C4-2B (cell line): Measurements from ENCODE around the gene CDKAL1.

Source experiments
- H3K27ac ChIP-seq: fragments of 450-650 bp; 2 replicates; pipeline ENCODE4 v1.5.1; 2017
- ZFX ChIP-seq: fragments of 450-650 bp; IDR thresholded peaks from 2 replicates; pipeline ENCODE4 v1.6.1; 2017
- TF ChIP-seq, protein P1 (sequence below): fragments of 450-650 bp; conservative IDR thresholded peaks from 2 replicates; pipeline ENCODE4 v1.5.1; 2017; ENCODE audit warnings: mild to moderate bottlenecking

Gene CDKAL1

DNA sequence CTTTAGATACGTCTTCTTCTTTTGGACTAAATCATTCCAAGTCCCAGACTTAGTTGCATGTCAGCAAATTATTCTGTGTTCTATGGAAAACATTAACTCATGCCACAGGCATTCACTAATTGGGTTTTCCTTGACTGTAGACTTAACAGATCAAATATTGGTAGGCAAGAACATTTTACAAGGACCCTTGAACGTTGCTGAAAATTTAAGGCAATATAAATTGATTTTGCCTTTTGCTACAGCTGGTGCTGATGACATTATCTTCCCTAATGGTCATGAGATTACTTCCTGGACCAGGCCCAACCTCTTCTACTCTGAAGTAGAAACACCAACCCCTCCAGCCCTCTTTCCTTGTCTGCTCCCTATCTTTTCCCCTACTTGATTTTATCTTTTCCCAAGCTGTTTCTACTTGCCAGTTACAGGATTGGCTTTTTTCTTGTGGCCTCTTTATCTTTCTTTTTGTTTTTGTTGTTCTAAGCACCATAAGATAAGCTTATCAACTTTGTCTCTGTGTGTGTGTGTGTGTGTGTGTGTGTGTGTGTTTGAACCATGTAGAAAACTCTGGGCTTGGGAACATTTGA lies 545.3 kb downstream of the CDKAL1 start:
- TF ChIP-seq, protein P1, sequence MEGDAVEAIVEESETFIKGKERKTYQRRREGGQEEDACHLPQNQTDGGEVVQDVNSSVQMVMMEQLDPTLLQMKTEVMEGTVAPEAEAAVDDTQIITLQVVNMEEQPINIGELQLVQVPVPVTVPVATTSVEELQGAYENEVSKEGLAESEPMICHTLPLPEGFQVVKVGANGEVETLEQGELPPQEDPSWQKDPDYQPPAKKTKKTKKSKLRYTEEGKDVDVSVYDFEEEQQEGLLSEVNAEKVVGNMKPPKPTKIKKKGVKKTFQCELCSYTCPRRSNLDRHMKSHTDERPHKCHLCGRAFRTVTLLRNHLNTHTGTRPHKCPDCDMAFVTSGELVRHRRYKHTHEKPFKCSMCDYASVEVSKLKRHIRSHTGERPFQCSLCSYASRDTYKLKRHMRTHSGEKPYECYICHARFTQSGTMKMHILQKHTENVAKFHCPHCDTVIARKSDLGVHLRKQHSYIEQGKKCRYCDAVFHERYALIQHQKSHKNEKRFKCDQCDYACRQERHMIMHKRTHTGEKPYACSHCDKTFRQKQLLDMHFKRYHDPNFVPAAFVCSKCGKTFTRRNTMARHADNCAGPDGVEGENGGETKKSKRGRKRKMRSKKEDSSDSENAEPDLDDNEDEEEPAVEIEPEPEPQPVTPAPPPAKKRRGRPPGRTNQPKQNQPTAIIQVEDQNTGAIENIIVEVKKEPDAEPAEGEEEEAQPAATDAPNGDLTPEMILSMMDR: no peak
- no peak overlapping the region for H3K27ac ChIP-seq

DNA sequence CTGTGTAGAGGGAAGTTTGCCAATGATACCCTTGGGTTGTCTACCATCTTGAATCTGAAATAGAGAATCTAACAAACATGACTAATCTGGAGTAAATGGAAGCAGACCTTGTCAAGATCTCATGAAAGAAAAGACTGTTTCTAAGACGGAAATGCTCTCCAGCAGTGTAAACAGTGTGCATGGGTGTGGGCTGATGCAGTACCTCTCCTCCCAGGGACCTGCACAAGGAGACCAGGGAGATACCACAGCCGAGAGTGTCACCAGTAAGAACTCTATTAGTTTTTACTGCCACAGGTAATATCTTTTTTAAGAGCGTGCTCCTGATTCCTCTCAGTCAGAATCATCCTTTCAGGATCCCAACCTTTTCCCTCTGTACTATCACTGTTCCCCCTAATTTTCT lies 546.0 kb downstream of the CDKAL1 start:
- no peak overlapping the region for H3K27ac ChIP-seq
- no peak for TF ChIP-seq ZFX
- TF ChIP-seq, protein P1: no peak

DNA sequence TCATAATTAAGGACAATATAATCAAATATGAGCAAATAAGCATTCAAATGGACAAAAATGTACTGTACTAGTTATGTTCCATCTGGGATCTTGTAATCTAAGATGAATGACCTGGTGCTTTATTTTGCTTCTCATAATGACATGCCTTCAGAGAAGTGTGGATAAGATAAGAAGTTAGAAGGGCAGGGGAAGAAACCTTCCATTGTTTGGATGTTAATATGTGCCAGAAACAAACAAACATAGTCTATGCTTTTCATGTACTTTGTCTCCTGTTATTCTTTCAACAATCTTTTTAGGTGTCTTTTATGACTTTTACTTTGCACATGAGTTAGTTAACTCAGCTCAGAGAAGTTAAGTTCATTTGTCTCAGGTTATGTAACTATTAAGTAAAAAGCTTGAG lies 547.8 kb downstream of the CDKAL1 start:
- no peak overlapping the region for H3K27ac ChIP-seq
- TF ChIP-seq ZFX: no peak
- TF ChIP-seq, protein P1: no peak

DNA sequence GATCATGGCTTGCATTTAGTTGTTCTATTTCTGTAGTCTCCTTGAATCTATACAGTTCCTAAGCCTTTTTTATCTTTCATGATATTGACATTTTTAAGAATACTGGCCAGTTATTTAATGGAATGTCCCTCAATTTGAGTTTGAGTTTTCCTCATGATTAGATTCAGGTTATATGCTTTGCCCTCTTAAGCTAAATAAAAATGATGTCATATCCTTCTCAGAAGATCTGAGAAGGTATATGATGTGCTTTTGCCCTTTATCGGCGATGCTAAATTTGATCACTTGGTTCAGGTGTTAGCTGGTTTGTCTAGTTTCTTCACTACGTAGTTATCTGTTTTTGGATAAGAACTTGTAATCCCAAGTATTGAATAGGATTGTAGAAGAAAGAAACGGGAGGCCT lies 549.5 kb downstream of the CDKAL1 start:
- TF ChIP-seq, protein P1: no peak
- no peak for TF ChIP-seq ZFX
- no peak overlapping the region for H3K27ac ChIP-seq

DNA sequence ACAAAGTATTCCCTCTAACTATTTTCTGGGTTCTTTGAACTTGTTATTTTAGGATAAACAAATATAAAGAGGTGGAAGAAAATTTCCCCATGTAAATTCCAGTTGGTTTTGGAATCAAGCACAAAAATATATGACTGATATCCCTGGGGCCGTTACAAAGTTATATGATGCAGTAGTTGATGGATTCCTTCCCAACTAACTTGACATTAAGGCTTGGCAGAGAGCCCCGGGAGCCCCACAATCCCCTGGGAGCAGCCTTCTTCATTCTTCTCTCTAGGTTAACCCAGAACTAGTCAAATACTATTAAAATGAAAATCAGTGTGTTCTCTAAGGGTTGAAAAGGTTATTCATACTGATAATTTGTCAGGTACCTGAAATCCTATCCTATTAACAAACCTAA lies 550.4 kb downstream of the CDKAL1 start:
- TF ChIP-seq, protein P1: no peak
- TF ChIP-seq ZFX: no peak
- H3K27ac ChIP-seq: no peak overlapping the region

DNA sequence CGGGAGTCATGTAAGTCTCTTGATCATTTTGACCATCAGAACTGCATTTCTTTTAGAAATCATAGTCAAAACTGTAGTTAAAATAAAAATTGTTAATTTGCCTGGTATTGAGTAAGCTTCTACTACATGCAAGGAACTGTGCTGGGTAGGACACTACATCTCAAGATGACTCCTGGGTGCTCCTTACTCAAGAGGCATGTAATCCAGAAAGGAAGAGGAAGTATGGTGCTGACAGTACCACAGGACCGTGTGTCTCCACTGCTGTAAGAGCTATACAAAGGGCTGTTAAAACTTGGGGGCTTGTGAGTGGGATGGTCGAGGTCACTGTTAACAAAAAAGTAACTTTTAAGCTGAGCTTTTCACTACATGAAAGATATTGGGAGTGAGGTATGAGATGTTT lies 551.0 kb downstream of the CDKAL1 start:
- no peak overlapping the region for H3K27ac ChIP-seq
- TF ChIP-seq, protein P1: no peak
- TF ChIP-seq ZFX: no peak

DNA sequence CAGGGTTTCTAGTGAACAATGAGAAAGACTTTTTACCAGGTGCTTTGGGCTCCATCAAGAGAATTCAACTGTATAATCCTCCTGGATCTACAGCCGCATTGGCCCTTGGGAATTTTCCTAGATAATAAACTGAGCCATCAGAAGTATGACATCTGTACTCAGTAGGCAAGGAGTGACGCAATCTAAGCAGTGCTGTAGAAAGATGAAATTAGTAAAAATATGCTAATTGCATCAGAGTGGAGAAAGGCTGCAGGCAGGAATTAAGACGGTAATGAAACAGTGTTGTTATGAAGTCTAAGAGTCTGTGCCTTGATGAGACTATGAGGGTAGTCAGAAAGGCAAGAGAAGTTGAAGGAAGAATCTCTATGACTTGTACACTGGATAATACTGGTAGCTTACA lies 551.4 kb downstream of the CDKAL1 start:
- H3K27ac ChIP-seq: no peak overlapping the region
- TF ChIP-seq, protein P1: no peak
- TF ChIP-seq ZFX: no peak
